ENCODE results near the gene BIRC6. TPM values are rescaled to one million over a fixed set of nuclear protein-coding genes. Genes with fewer than 3 reads are reported as not detected.

Gene BIRC6
- total and polyA plus RNA-seq, 2 donors (not counting 1 experiment from before 2014, with no cell fraction given), result 41.7 to 166 TPM

DNA sequence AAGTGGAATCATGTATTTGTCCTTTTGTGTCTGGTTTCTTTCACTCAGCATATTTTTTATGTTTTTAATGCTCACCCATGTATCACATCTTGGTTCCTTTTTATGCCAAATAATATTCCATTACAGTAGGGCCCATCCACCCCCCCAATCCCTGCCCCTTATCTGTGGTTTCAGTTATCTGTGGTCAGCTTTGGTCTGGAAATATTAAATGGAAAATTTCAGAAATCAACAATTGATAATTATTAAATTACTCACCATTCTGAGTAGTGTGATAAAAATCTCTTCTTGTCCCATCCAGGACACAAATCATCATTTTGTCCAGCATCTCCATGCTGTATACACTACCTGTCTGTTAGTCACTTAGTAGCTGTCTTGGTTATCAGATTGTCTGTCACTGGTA is 66.7 kb downstream of the BIRC6 start:
- Histone ChIP-seq H3K4me2 (replicated peaks; ENCODE audit: low read depth, low read length, poor library complexity, severe bottlenecking) (no peak overlapping the region), H3K27ac (ENCODE audit: low read length in 2 of 2) (no peak overlapping the region), H4K20me1 (ENCODE audit: control insufficient read depth, insufficient read depth, low read length, poor library complexity, severe bottlenecking) (peaks cover 47% of the 10 kb centered on the region), H3K79me2 (ENCODE audit: control insufficient read depth, insufficient read depth, low read length) (peaks cover 95% of the 10 kb centered on the region), H3K9ac (ENCODE audit: low read length) (no peak overlapping the region), H3K36me3 (replicated peaks in 1 of 2; ENCODE audit: control extremely low read depth in 1 of 2, control insufficient read depth in 1 of 2, extremely low read depth in 1 of 2, insufficient read depth in 2 of 2, low read length in 1 of 2) (peaks cover 2 to 6% of the 10 kb centered on the region in 2 experiments), H3K27me3 (replicated peaks in 1 of 4; ENCODE audit: control extremely low read depth in 1 of 4, control insufficient read depth in 3 of 4, insufficient read depth in 4 of 4, low read length in 3 of 4) (no peaks in the 10 kb centered on the region), H3K4me3 (ENCODE audit: control extremely low read depth in 1 of 5, extremely low read depth in 1 of 5, insufficient read depth in 1 of 5, low read depth in 2 of 5, low read length in 4 of 5) (no peak overlapping the region), H2AFZ (ENCODE audit: insufficient read depth, low read depth, low read length, poor library complexity, severe bottlenecking) (no peak overlapping the region), H3K9me3 (ENCODE audit: control extremely low read depth in 1 of 3, control insufficient read depth in 2 of 3, insufficient read depth in 1 of 3, low read length in 2 of 3) (no peaks in the 10 kb centered on the region), H3K4me1 (ENCODE audit: control insufficient read depth in 2 of 2, insufficient read depth in 2 of 2, low read length in 2 of 2) (peaks cover 4% of the 10 kb centered on the region in 2 donors)
- Mint-ChIP-seq H3K9me3 (ENCODE audit: insufficient read depth) (no peaks in the 10 kb centered on the region), H3K4me3 (no peak overlapping the region), H3K4me1 (peaks cover 46% of the 10 kb centered on the region), H3K27me3 (no peaks in the 10 kb centered on the region), H3K27ac (peak overlapping the region; percentile 12)
- POLR2A ChIA-PET, result no interaction called here
- intact Hi-C loops (cut with micrococcal nuclease), result no loop called here
- no peak for ATAC-seq (ENCODE audit: low read depth)
- CTCF ChIA-PET, result no interaction called here
- TF ChIP-seq EZH2 (IDR thresholded peaks at IDR 0.05; ENCODE audit: borderline replicate concordance, insufficient read depth, low read depth, low read length, poor library complexity, severe bottlenecking), result no peak
- TF ChIP-seq, protein P1, sequence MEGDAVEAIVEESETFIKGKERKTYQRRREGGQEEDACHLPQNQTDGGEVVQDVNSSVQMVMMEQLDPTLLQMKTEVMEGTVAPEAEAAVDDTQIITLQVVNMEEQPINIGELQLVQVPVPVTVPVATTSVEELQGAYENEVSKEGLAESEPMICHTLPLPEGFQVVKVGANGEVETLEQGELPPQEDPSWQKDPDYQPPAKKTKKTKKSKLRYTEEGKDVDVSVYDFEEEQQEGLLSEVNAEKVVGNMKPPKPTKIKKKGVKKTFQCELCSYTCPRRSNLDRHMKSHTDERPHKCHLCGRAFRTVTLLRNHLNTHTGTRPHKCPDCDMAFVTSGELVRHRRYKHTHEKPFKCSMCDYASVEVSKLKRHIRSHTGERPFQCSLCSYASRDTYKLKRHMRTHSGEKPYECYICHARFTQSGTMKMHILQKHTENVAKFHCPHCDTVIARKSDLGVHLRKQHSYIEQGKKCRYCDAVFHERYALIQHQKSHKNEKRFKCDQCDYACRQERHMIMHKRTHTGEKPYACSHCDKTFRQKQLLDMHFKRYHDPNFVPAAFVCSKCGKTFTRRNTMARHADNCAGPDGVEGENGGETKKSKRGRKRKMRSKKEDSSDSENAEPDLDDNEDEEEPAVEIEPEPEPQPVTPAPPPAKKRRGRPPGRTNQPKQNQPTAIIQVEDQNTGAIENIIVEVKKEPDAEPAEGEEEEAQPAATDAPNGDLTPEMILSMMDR (IDR thresholded peaks at IDR 0.05), result no peak
- no peak for DNase-seq

GRCh38 chr2:32424739-32425138 is 67.9 kb downstream of the BIRC6 start:
- H3K4me1 ChIP-seq (ENCODE audit: control insufficient read depth in 2 of 2, insufficient read depth in 2 of 2, low read length in 2 of 2), result peaks cover 4% of the 10 kb centered on the region in 2 donors
- Mint-ChIP-seq H3K4me3 (no peak overlapping the region), H3K9me3 (ENCODE audit: insufficient read depth) (no peaks in the 10 kb centered on the region), H3K27me3 (no peaks in the 10 kb centered on the region), H3K27ac (no peak overlapping the region), H3K4me1 (peaks cover 46% of the 10 kb centered on the region)
- peaks cover 51% of the 10 kb centered on the region for H4K20me1 ChIP-seq (ENCODE audit: control insufficient read depth, insufficient read depth, low read length, poor library complexity, severe bottlenecking)
- no peak overlapping the region for H3K4me2 ChIP-seq (replicated peaks; ENCODE audit: low read depth, low read length, poor library complexity, severe bottlenecking)
- TF ChIP-seq, protein P1 (IDR thresholded peaks at IDR 0.05), result no peak
- no peak for TF ChIP-seq EZH2 (IDR thresholded peaks at IDR 0.05; ENCODE audit: borderline replicate concordance, insufficient read depth, low read depth, low read length, poor library complexity, severe bottlenecking)
- peaks cover 89% of the 10 kb centered on the region for H3K79me2 ChIP-seq (ENCODE audit: control insufficient read depth, insufficient read depth, low read length)
- H3K36me3 ChIP-seq (replicated peaks in 1 of 2; ENCODE audit: control extremely low read depth in 1 of 2, control insufficient read depth in 1 of 2, extremely low read depth in 1 of 2, insufficient read depth in 2 of 2, low read length in 1 of 2), result peaks cover 2 to 6% of the 10 kb centered on the region in 2 experiments
- no peak overlapping the region for H2AFZ ChIP-seq (ENCODE audit: insufficient read depth, low read depth, low read length, poor library complexity, severe bottlenecking)
- H3K9ac ChIP-seq (ENCODE audit: low read length), result no peak overlapping the region
- DNase-seq, result no peak
- whole genome bisulfite sequencing (ENCODE audit: insufficient coverage), result 96% methylated on average over 4 of the region's 5 CpGs
- intact Hi-C loops (cut with micrococcal nuclease), result no loop called here
- no peak overlapping the region for H3K4me3 ChIP-seq (ENCODE audit: control extremely low read depth in 1 of 5, extremely low read depth in 1 of 5, insufficient read depth in 1 of 5, low read depth in 2 of 5, low read length in 4 of 5)
- POLR2A ChIA-PET, result no interaction called here
- ATAC-seq (ENCODE audit: low read depth), result no peak
- CTCF ChIA-PET, result no interaction called here
- H3K9me3 ChIP-seq (ENCODE audit: control extremely low read depth in 1 of 3, control insufficient read depth in 2 of 3, insufficient read depth in 1 of 3, low read length in 2 of 3), result no peaks in the 10 kb centered on the region
- no peak overlapping the region for H3K27ac ChIP-seq (ENCODE audit: low read length in 2 of 2)
- H3K27me3 ChIP-seq (replicated peaks in 1 of 4; ENCODE audit: control extremely low read depth in 1 of 4, control insufficient read depth in 3 of 4, insufficient read depth in 4 of 4, low read length in 3 of 4), result no peaks in the 10 kb centered on the region
